GM21423 (cell line): ENCODE data around the gene TANC2.

ENCODE experiments used
- ATAC-seq: cut with Tn5 transposase; IDR thresholded peaks from one replicate; pipeline ENCODE4 v1.9.1; 2021; ENCODE audit warnings: mild to moderate bottlenecking, moderate library complexity; ENCODE audit not compliant: unreplicated experiment

Gene TANC2

DNA sequence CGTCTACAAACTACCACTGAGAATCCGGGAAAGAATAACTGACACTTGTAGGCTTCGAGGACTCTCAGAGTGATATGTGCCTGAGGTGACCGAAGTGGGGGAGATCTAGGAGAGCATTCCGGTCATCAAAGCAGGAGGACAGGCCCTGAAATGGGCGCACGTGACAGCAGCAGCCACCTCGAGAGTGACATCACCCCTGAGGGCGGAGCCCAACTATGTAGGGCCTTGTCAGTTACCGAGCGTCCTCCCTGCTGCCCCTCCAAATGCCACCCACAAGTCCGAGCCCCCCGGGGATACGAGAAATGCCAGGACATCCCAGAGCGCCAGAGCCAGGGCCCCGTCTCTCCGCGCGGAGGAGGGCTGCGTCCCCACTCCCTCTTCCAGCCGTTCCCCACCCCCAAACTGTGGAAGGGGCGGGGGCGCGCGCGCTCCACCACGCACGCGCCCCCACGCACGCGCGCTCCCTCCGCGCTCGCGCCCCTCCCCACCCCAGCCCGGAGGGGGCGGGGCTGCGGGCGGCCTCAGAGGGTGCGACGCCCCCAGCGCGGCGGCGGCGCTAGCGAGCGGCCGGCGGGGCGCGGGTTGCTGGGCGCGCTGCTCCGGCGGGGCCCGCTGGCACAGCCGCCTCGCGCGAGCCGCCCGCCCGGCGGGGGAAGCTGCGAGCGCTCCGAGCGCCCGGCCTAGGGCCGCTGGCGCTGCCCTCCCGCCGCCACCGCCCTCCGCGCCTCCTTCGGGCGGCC is at the start of gene TANC2:
TANC2 (plus strand) TSS at position 550 of the 740 bp plus-strand sequence. CDS start 43,325 bp downstream, outside the sequence.
- ATAC-seq, result peak; percentile 55

- ATAC-seq, result no peak
These were observed 49.1 kb upstream of the TANC2 start for GRCh38 chr17:62916684-62917571.

- no peak for ATAC-seq
These were observed 46.6 kb upstream of the TANC2 start for GRCh38 chr17:62919388-62919787.

GRCh38 chr17:62920300-62920699 is 45.7 kb upstream of the TANC2 start:
- no peak for ATAC-seq

DNA sequence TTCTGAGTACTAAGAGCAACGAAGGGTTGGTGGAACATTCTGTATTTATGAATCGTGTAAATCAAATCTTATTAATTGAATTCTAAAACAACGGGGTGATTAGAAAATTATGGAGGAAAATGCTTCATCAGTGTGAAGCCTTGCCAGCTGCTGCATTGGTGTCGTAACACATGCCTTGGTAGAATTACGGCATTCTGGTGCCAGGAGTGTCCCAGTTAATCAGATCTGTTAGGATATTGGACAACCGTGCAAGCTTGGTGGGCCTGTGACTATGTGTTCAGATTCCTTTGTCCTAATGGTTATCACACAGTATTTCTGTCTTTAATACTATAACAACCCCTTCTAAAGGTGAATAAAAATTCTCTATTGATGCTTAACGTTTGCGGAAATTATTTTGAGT is 44.2 kb upstream of the TANC2 start:
- no peak for ATAC-seq

DNA sequence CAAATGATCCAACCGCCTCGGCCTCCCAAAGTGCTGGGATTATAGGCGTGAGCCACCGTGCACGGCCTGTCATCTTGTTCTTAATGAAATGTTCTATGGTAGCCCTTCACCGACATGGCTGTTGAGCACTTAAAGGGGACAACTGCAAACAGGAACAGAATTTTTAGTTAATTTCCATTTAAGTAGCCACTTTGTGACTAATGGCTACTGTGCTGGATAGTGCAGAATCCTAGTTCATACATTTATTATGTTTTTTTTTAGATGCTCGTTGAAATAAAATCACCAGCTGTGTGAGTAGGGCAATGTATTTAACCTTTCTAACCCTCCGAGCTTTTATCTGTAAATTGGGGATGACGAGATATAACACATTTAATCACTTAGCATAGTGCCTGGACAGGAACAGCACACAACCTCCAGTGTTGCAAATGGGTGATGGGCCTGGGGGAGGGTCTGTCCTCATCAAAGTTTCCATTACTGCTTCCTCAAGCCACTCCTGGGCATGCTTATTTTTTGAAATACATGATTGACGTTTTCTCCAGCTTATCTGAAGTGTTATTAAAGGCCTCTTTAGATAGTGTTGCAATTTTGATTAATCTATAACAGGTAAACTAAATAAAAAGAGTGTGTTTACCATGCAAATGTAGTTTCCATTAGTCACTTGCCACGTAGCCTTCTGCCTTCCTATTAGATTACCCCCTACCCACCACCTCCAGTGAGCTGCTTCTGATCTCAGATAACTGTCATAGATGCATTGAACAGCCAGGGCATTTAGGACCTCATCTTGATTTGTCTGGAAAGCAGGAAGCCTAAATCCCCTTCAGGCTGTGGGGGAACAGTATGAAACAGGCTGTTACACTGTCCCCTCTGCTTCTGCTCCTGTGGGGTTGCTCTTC is 42.5 kb upstream of the TANC2 start:
- no peak for ATAC-seq

DNA sequence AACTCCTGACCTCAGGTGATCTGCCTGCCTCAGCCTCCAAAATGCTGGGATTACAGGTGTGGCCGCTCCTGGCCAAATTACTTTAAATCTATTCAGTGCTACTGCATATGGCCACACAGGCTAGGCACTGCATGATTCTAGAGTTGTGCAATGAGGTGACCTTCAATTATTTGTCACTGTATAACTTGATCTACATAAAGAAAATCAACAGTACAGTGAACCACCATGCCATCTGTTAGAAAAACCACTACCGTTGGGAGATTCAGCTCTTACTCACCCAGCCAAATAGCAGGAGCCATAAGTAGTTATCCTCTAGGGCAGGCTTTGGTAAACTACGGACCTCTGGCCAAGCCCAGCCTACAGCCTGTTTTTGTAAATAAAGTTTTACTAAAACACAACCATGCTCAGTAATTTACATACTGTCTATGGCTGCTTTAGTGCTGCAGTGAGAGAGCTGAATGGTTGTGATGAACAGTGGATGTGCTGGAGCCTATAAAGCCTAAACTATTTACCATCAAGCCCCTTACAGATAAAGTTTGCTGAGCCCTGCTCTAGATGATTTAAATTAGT is 40.7 kb upstream of the TANC2 start:
- ATAC-seq, result no peak

DNA sequence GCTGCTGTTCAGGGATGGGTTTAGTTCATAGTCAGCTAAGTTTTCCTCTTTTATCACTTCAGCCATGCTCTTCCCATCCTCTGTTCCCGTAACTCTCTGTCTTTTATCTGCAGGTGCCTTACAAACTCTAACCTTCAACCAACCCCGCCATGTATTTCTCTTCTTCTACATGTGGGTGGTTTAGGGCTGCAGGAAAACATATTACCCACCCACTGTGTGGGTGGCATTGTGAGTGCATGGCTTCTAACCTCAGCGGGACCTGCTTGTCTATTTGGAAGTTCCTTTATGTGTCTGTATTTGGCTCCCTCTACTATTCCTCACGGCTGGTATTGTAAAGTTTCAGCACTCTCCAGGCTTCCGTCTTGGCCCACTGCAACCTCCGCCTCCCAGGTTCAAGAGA is 39.0 kb upstream of the TANC2 start:
- no peak for ATAC-seq

GRCh38 chr17:62929320-62929719 is 36.7 kb upstream of the TANC2 start:
- no peak for ATAC-seq

GRCh38 chr17:62931101-62931500 is 34.9 kb upstream of the TANC2 start:
- ATAC-seq, result no peak

DNA sequence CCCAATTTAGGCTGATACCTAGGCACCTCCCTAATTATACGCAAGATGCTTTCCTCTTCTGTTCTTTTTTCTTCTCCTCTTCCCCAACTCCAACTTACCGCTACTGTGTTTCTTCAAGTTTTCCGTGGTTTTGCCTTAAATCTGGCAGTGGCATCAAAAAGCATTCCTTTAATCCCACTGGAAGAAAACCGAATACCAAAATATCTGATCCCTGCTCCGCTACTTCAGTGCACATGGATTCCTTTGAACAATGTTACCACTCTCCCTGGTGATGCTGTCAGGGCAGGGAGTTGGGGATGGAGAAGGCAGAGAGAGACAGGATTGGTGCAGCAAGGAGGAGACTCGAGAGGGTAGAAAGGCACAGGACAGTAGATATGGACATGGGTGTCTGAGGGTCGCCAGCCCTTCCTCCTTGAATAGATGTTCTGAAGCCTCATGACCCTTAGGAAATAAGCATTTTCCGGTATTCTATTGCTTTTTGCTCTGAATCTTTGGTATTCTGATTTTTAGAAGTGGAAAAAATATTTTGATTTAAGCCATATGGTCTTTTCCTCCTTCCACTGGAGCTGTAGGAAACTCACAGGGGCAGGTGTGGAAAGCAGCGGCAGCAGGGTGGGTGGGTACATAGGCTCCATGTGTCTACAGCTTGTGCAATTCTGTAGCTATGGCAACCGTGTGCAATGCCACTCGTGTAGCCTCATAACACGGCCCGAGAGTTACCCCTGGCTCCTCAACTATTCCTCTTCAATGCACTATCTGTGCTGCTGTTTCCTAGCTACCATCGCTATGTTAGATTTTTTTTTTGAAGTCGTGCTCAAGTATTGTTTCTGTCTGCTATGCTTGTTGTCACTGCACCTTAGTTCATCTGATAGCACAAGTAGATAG is 32.3 kb upstream of the TANC2 start:
- no peak for ATAC-seq

DNA sequence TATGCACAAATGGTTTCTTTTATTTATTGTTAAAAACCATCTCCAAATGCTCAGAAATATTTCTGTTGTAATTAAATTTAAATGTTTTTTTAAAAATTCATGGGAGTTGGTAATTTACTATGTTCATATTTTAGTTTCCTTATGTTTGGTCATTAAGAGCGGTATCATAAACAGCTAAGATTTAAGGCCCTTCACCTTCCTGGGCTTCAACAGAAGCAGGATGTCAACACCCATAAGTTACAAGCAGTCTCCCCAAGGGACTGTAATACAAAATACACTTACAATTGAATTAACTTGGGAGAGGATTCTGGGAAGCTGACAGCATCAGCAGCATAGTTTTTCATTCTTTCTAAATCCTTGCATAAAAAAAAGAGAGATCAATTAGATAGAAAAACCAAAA is 30.9 kb upstream of the TANC2 start:
- no peak for ATAC-seq

DNA sequence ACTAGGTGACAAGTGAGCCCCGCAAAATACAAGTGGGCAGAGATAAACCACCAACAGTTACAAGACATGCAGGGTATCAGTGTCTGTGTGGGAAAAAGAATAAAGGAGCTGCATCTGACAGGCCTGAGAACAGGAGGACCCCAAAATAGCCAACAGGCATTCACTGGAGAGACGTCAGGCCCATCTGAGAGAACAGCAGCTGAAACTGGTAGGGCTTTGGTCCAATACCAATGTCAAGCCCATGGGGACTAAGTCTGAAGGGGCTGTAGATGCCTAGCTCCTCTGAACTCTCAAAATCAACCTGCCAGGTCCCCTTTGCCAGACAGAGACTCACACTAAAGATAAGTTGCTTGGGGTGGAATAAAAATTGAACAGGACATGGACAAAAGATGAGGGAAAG is 30.5 kb upstream of the TANC2 start:
- no peak for ATAC-seq

DNA sequence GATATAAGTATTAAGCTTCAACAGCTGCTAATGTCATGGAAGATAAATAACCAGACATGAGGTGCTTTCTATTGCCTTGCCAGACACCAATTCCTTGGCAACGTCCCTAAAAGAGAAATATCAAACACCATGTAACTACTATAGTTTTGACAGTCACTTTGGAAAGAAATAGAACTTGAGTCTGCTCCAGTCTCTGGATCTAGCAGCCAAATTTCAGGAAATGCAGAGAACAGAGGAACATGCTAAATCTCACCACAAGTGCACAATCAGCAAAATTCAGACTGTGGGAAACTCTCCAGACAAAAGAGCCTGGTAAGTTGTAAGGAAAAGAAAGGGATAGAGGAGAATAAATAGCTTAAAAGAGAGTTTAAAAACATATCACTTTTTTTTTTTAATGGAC is 28.4 kb upstream of the TANC2 start:
- ATAC-seq, result no peak

DNA sequence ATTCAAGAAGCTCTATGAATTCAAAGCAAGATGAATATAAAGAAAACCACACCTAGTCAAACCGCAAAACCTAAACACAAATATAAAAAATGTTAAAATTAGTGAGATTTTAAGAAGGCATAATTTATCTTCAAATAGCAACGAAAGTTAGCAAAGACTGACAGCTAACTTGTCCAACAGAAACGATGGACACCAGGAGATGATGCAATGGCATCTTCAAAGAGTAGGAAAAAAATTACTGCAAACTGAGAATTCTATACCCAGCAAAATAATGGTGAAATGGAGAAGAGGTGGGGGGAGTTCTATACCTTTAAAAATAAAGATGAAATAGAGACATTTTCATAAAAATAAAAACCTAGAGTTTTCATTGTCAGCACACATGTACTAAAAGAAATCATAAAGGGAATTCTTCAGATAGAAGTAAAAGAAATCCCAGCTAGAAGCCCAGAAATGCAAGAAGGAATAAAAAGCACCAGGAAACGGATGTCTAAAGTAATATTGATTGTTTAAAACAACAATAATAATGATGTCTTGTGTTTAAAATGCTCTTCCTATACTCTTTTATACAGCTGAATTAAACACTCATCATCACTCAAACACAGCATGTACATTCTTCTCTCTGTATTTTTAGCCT is 24.6 kb upstream of the TANC2 start:
- ATAC-seq, result no peak

DNA sequence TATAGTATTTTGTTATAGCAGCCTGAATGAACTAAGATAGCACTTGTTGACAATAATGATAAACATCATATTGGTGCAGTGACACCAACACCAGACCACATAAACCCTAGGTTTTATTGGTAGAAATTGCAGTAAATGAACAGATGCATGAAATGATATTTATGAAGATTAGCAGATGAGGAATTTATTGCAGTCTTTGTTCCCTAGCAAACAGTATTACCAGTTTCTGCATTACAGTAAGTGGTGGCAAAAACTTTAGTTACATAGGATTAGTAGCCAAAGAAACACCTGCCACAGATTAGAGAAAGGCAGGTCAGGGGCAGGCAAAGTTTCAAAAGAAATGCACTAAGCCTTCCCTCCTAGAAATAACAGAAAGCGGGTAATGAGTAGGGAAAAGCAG is 17.7 kb upstream of the TANC2 start:
- no peak for ATAC-seq

GRCh38 chr17:62949036-62949435 is 17.0 kb upstream of the TANC2 start:
- no peak for ATAC-seq

DNA sequence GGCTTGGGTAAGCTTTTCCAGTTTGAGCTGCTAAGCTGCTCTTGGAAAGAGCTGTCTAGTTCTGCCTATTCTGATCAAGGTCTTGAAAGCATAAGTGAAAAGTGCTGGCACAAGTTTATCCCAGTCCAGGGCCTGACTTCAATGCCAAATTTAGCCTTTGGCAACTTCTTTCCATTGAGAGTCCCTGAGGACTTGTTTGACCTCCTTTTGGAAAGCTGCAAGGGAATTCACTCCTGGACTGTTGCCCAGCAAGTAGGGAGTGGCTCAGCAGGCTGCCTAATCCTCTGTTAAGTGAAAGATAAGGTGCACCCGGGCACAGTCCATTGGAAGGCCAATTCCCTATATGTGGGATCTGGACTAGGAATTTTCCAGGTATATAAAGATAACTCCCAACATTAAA is 16.0 kb upstream of the TANC2 start:
- ATAC-seq, result no peak

- ATAC-seq, result no peak
These were observed 10.1 kb upstream of the TANC2 start for GRCh38 chr17:62955841-62956352.
